ENCODE results near the gene UBE2O. TPM values are rescaled to one million over a fixed set of nuclear protein-coding genes. Genes with fewer than 3 reads are reported as not detected.
A peak's percentile ranks its signal among the peaks of the same experiment; 100 is the strongest.
"Not testable (repeated sequence)": the region's sequence is repeated elsewhere in the genome, so short reads cannot be mapped to it uniquely, and the experiment has no call there.

UBE2O gene
- total and polyA plus RNA-seq, 9 donors: 8.3 to 37.2 (median 27.9) TPM

- peak overlapping the region; percentile 61 to 84 for H3K27ac ChIP-seq
- peak; percentile 21 to 50 (median 29) for DNase-seq
- intact Hi-C loops (cut with DNase I): no loop called here
- WGBS, 3 donors: 0 to 1% (median 0%) methylated on average over 27 to 51 of the region's 51 CpGs
- no peaks in the 10 kb centered on the region for H3K9me3 ChIP-seq
- no peaks in the 10 kb centered on the region for H3K36me3 ChIP-seq
- peak overlapping the region; percentile 83 for H3K4me3 ChIP-seq
- TF ChIP-seq EP300 (IDR thresholded peaks at IDR 0.05) (no peak), CTCF (IDR thresholded peaks at IDR 0.05) (no peak), POLR2A (IDR thresholded peaks at IDR 0.05) (no peak)
- H3K27me3 ChIP-seq: no peaks in the 10 kb centered on the region
- H3K4me1 ChIP-seq (ENCODE audit: insufficient read depth): peaks cover 3% of the 10 kb centered on the region
These were observed 99.9 kb downstream of the UBE2O start for GRCh38 chr17:76353004-76353598.

- H3K4me3 ChIP-seq: no peak overlapping the region
- H3K27ac ChIP-seq: no peak overlapping the region
These were observed 101.4 kb downstream of the UBE2O start for GRCh38 chr17:76351526-76352071.

GRCh38 chr17:76350463-76350862 lies 102.5 kb downstream of the UBE2O start:
- intact Hi-C loops (cut with DNase I): no loop called here

More at GRCh38 chr17:76351526-76352071, 101.4 kb downstream of the UBE2O start:
- H3K27me3 ChIP-seq: no peaks in the 10 kb centered on the region
- H3K36me3 ChIP-seq: no peaks in the 10 kb centered on the region
- DNase-seq: no peak
- H3K9me3 ChIP-seq: no peaks in the 10 kb centered on the region
- TF ChIP-seq POLR2A (IDR thresholded peaks at IDR 0.05) (no peak), EP300 (IDR thresholded peaks at IDR 0.05) (no peak), CTCF (IDR thresholded peaks at IDR 0.05) (no peak)
- H3K4me1 ChIP-seq (ENCODE audit: insufficient read depth): peaks cover 3% of the 10 kb centered on the region
- WGBS, 3 donors: 65 to 74% (median 68%) methylated on average over 9 of the region's 9 CpGs
- intact Hi-C loops (cut with DNase I): no loop called here

GRCh38 chr17:76346936-76347335 lies 106.0 kb downstream of the UBE2O start:
- 91 to 93% (median 93%) methylated on average over 11 of the region's 11 CpGs for WGBS, 3 donors
- H3K9me3 ChIP-seq; DNase-seq; H3K4me3 ChIP-seq; H3K27ac ChIP-seq; intact Hi-C loops (cut with DNase I); H3K36me3 ChIP-seq; H3K4me1 ChIP-seq (ENCODE audit: insufficient read depth); H3K27me3 ChIP-seq: not testable (repeated sequence)

More at GRCh38 chr17:76350463-76350862, 102.5 kb downstream of the UBE2O start:
- Histone ChIP-seq H3K4me3 (no peak overlapping the region), H3K27ac (no peak overlapping the region), H3K36me3 (no peaks in the 10 kb centered on the region), H3K4me1 (ENCODE audit: insufficient read depth) (peaks cover 3% of the 10 kb centered on the region), H3K9me3 (no peaks in the 10 kb centered on the region), H3K27me3 (no peaks in the 10 kb centered on the region)
- DNase-seq: no peak
- TF ChIP-seq POLR2A (IDR thresholded peaks at IDR 0.05) (no peak), EP300 (IDR thresholded peaks at IDR 0.05) (no peak), CTCF (IDR thresholded peaks at IDR 0.05) (no peak)
- 95 to 96% (median 95%) methylated on average over 5 of the region's 5 CpGs for WGBS, 3 donors

GRCh38 chr17:76345377-76345974 lies 107.5 kb downstream of the UBE2O start:
- intact Hi-C loops (cut with DNase I): no loop called here
- no peak for DNase-seq
- TF ChIP-seq POLR2A (IDR thresholded peaks at IDR 0.05) (no peak), EP300 (IDR thresholded peaks at IDR 0.05) (no peak), CTCF (IDR thresholded peaks at IDR 0.05) (no peak)
- H3K4me3 ChIP-seq: no peak overlapping the region
- H3K27me3 ChIP-seq: no peaks in the 10 kb centered on the region
- H3K27ac ChIP-seq: no peak overlapping the region
- no peaks in the 10 kb centered on the region for H3K9me3 ChIP-seq
- no peaks in the 10 kb centered on the region for H3K4me1 ChIP-seq (ENCODE audit: insufficient read depth)
- WGBS, 3 donors: 94 to 97% (median 95%) methylated on average over 14 of the region's 14 CpGs
- H3K36me3 ChIP-seq: no peaks in the 10 kb centered on the region

All from ovary (tissue), 9 donors.